HCT116 (cell line): ENCODE measurements around the gene KLHL33. TPM values are rescaled to one million over a fixed set of nuclear protein-coding genes. Genes with fewer than 3 reads are reported as not detected.

Source experiments
- ATAC-seq: fragments of 200-7000 bp; cut with Tn5 transposase; 2 replicates; pipeline ENCODE4 v1.9.1; 2020; ENCODE audit warnings: mild to moderate bottlenecking, moderate library complexity
- BruUV-seq: library from RNA; stranded (reverse); fragments of 400-500 nt; replicated peaks from 2 replicates; lab custom pipeline; 2021; lab: Mats Ljungman, UMichigan
- CTCF ChIA-PET: fragments of 300-600 bp; sonication (Branson Sonifier 250); formaldehyde crosslinking; loops from one replicate; lab custom pipeline; 2021; ENCODE audit warnings: antibody characterized with exemption; lab: Charles Lee
- POLR2A ChIA-PET: fragments of 300-600, 350-600 bp; sonication (Branson Sonifier 250); formaldehyde crosslinking; loops from one replicate; lab custom pipeline; 2021; ENCODE audit warnings: antibody characterized with exemption; lab: Charles Lee
- RAD21 ChIA-PET, 2 experiments: fragments of 300-600 bp; sonication (Branson Sonifier 250); formaldehyde crosslinking; loops; one replicate each; lab custom pipeline; 2023; ENCODE audit warnings: low total read pairs in 2 of 2; ENCODE audit not compliant: uncharacterized antibody in 2 of 2, unreplicated experiment in 2 of 2, low non-redundant PET in 1 of 2; lab: Charles Lee
- DNase-seq: peaks from one replicate; pipeline ENCODE4 v3.0.0-alpha.2; 2010; ENCODE audit warnings: low read depth, low spot score
- H2AFZ ChIP-seq: fragments of 200-600 bp; shearing (Covaris generic), sonication (generic); 2 replicates; pipeline ENCODE4 v1.6.1; 2017; ENCODE audit warnings: low read depth, mixed run types, mixed read lengths, antibody characterized with exemption, low read length; ENCODE audit not compliant: poor library complexity, severe bottlenecking
- H3K27ac ChIP-seq: 2 replicates; pipeline ENCODE4 v1.5.1; 2012; ENCODE audit warnings: low read depth, low read length
- H3K27me3 ChIP-seq: fragments of 200-600 bp; sonication (generic); 2 replicates; pipeline ENCODE4 v1.6.1; 2016; ENCODE audit warnings: mixed run types, low read length, mixed read lengths; ENCODE audit not compliant: insufficient read depth
- H3K36me3 ChIP-seq, 2 experiments: fragments of 200-500 bp in 1 of 2; fragments of 200-600 bp in 1 of 2; sonication (Bioruptor generic) in 1 of 2; sonication (generic) in 1 of 2; 2 replicates each; pipeline versions ENCODE4 v1.5.1 to v1.6.1; 2014 to 2016; ENCODE audit warnings: low read length in 2 of 2, inconsistent platforms in 1 of 2, mixed read lengths in 1 of 2, mixed run types in 1 of 2; ENCODE audit not compliant: insufficient read depth in 2 of 2, control insufficient read depth in 1 of 2
- H3K4me1 ChIP-seq, 2 experiments: fragments of 200-600 bp in 1 of 2; sonication (generic) in 1 of 2; 2 replicates each; pipeline versions ENCODE4 v1.5.1 to v1.6.1; 2012 to 2017; ENCODE audit warnings: low read length in 2 of 2, inconsistent platforms in 1 of 2, mild to moderate bottlenecking in 1 of 2, mixed read lengths in 1 of 2, mixed run types in 1 of 2, moderate library complexity in 1 of 2; ENCODE audit not compliant: insufficient read depth in 2 of 2, control insufficient read depth in 1 of 2
- H3K4me2 ChIP-seq: fragments of 200-600 bp; sonication (generic); 2 replicates; pipeline ENCODE4 v1.6.1; 2017; ENCODE audit warnings: mixed run types, low read length, mixed read lengths
- H3K4me3 ChIP-seq, 2 experiments: fragments of 200-600 bp in 1 of 2; sonication (generic) in 1 of 2; replicated peaks in 1 of 2; 2 replicates each; pipeline ENCODE4 v1.5.1; 2011 to 2016; ENCODE audit warnings: low read length in 2 of 2, control low read depth in 1 of 2, low read depth in 1 of 2, mild to moderate bottlenecking in 1 of 2, mixed read lengths in 1 of 2, mixed run types in 1 of 2
- H3K79me2 ChIP-seq: fragments of 200-600 bp; sonication (generic); 2 replicates; pipeline ENCODE4 v1.6.1; 2017; ENCODE audit warnings: mild to moderate bottlenecking, mixed run types, low read length, moderate library complexity, mixed read lengths; ENCODE audit not compliant: insufficient read depth
- H3K9ac ChIP-seq: fragments of 200-600 bp; sonication (generic); 2 replicates; pipeline ENCODE4 v1.6.1; 2016; ENCODE audit warnings: low read length, mixed read lengths
- H3K9me2 ChIP-seq: fragments of 200-600 bp; sonication (generic), shearing (Covaris generic); 2 replicates; pipeline ENCODE4 v1.6.1; 2017; ENCODE audit warnings: mixed run types, mild to moderate bottlenecking, moderate library complexity; ENCODE audit not compliant: insufficient read depth
- H3K9me3 ChIP-seq, 2 experiments: fragments of 200-500 bp in 1 of 2; fragments of 200-600 bp in 1 of 2; sonication (Bioruptor generic) in 1 of 2; sonication (generic) in 1 of 2; 2 replicates each; pipeline ENCODE4 v1.6.1; 2014 to 2017; ENCODE audit warnings: low read length in 2 of 2, mixed read lengths in 2 of 2, inconsistent platforms in 1 of 2, low read depth in 1 of 2, mild to moderate bottlenecking in 1 of 2, mixed run types in 1 of 2, moderate library complexity in 1 of 2; ENCODE audit not compliant: control insufficient read depth in 1 of 2, insufficient read depth in 1 of 2
- H4K20me1 ChIP-seq: fragments of 200-600 bp; sonication (generic), shearing (Covaris generic); 2 replicates; pipeline ENCODE4 v1.6.1; 2017; ENCODE audit warnings: mixed run types, mild to moderate bottlenecking, moderate library complexity; ENCODE audit not compliant: insufficient read depth
- CEBPB ChIP-seq: IDR thresholded peaks from 2 replicates; pipeline ENCODE4 v1.6.1; 2012; ENCODE audit warnings: low read depth
- CTCF ChIP-seq, 3 experiments: fragments of 200-600 bp in 1 of 3; sonication (generic) in 1 of 3; IDR thresholded peaks in 2 of 3; conservative IDR thresholded peaks in 1 of 3; 2 replicates each; pipeline ENCODE4 v1.5.1; 2012 to 2017; ENCODE audit warnings: low read depth in 2 of 3, low read length in 2 of 3, antibody characterized with exemption in 1 of 3, borderline replicate concordance in 1 of 3, control low read depth in 1 of 3, mild to moderate bottlenecking in 1 of 3, mixed read lengths in 1 of 3, mixed run types in 1 of 3, moderate library complexity in 1 of 3; ENCODE audit not compliant: insufficient read depth in 1 of 3
- EGR1 ChIP-seq: IDR thresholded peaks from 2 replicates; pipeline ENCODE4 v1.6.1; 2012; ENCODE audit warnings: low read depth
- ELF1 ChIP-seq: IDR thresholded peaks from 2 replicates; pipeline ENCODE4 v1.6.1; 2012; ENCODE audit warnings: low read depth, borderline replicate concordance
- EZH2 ChIP-seq: fragments of 200-600 bp; sonication (generic); IDR thresholded peaks from 2 replicates; pipeline ENCODE4 v1.6.1; 2017; ENCODE audit warnings: antibody characterized with exemption, mixed run types
- EZH2phosphoT487 ChIP-seq: fragments of 200-600 bp; IDR thresholded peaks from 2 replicates; pipeline ENCODE4 v1.6.1; 2018; ENCODE audit warnings: antibody characterized with exemption, borderline replicate concordance
- FOSL1 ChIP-seq: IDR thresholded peaks from 2 replicates; pipeline ENCODE4 v1.6.1; 2012; ENCODE audit warnings: low read depth
- JUND ChIP-seq: IDR thresholded peaks from 2 replicates; pipeline ENCODE4 v1.6.1; 2012
- MAX ChIP-seq: IDR thresholded peaks from 2 replicates; pipeline ENCODE4 v1.6.1; 2012
- POLR2A ChIP-seq: IDR thresholded peaks from 2 replicates; pipeline ENCODE4 v1.7.0; 2011; ENCODE audit warnings: borderline replicate concordance; ENCODE audit not compliant: insufficient read depth, insufficient read length; ENCODE audit errors: extremely low read depth
- POLR2AphosphoS5 ChIP-seq: IDR thresholded peaks from 2 replicates; pipeline ENCODE4 v1.6.1; 2011; ENCODE audit warnings: mild to moderate bottlenecking, low read depth, low read length, moderate library complexity
- RAD21 ChIP-seq: IDR thresholded peaks from 2 replicates; pipeline ENCODE4 v1.6.1; 2012; ENCODE audit warnings: low read depth, mild to moderate bottlenecking
- SIN3A ChIP-seq: IDR thresholded peaks from 2 replicates; pipeline ENCODE4 v1.6.1; 2012; ENCODE audit warnings: low read depth
- SP1 ChIP-seq: IDR thresholded peaks from 2 replicates; pipeline ENCODE4 v1.6.1; 2012; ENCODE audit warnings: low read depth
- SRF ChIP-seq: IDR thresholded peaks from 2 replicates; pipeline ENCODE4 v1.6.1; 2012; ENCODE audit warnings: low read depth
- TCF7L2 ChIP-seq: IDR thresholded peaks from 2 replicates; pipeline ENCODE4 v1.7.0; 2011; ENCODE audit warnings: borderline replicate concordance, inconsistent platforms; ENCODE audit not compliant: insufficient read depth, insufficient read length; ENCODE audit errors: extremely low read depth
- YY1 ChIP-seq: IDR thresholded peaks from 2 replicates; pipeline ENCODE4 v1.6.1; 2011; ENCODE audit warnings: low read length, low read depth, moderate library complexity, mild to moderate bottlenecking; ENCODE audit not compliant: insufficient replicate concordance; ENCODE audit errors: extremely low read depth
- ZBTB33 ChIP-seq: IDR thresholded peaks from 2 replicates; pipeline ENCODE4 v1.6.1; 2011; ENCODE audit warnings: mild to moderate bottlenecking, low read length, moderate library complexity; ENCODE audit not compliant: insufficient replicate concordance; ENCODE audit errors: extremely low read depth
- ZFX ChIP-seq: fragments of 450-650 bp; IDR thresholded peaks from 2 replicates; pipeline ENCODE4 v1.6.1; 2017
- ZNF274 ChIP-seq: fragments of 200-500 bp; sonication (Bioruptor generic); IDR thresholded peaks from 2 replicates; pipeline ENCODE4 v1.6.1; 2014; ENCODE audit warnings: mild to moderate bottlenecking, low read depth, low read length, inconsistent platforms
- intact Hi-C: fragments of 100-400 bp; cut with micrococcal nuclease; formaldehyde crosslinking; loops from 2 replicates; pipeline ENCODE4 v1.10.0; 2022
- total RNA-seq: library from RNA; stranded (reverse); gene quantifications from one replicate; pipeline ENCODE4 v1.2.1, GENCODE V29; 2021; ENCODE audit not compliant: unreplicated experiment

The KLHL33 gene
- total RNA-seq, 1 experiment from 2014 or later, result 0.05 TPM

GRCh38 chr14:20413744-20414082 lies 22.3 kb downstream of the KLHL33 start:
- ChIA-PET POLR2A (interaction anchor here (0.6 to 3.8 kb wide), 7 partner anchors 8 to 425 kb away, joined by 3 to 30 read pairs (median 8); partner anchors contain the start of genes APEX1, OSGEP, PARP2 and PIP4P1), CTCF (interaction anchor here (0.8 to 1.5 kb wide), 5 partner anchors 20 to 74 kb away, joined by 3 to 4 read pairs (median 3); partner anchors contain the start of gene PIP4P1), RAD21 (no interaction called here)
- peak; percentile 13; the same call in 1 of the 2 replicates for ATAC-seq
- no peaks in the 10 kb centered on the region for H3K9me3 ChIP-seq
- no peaks in the 10 kb centered on the region for H3K36me3 ChIP-seq
- TF ChIP-seq RAD21 (no peak), SIN3A (no peak), EGR1 (no peak), FOSL1 (no peak), YY1 (no peak), POLR2A (no peak), ZFX (no peak), ELF1 (no peak), CEBPB (no peak), EZH2 (no peak), CTCF (IDR thresholded peaks at IDR 0.05 in 2 of 3, conservative IDR thresholded peaks at IDR 0.05 in 1 of 3; ENCODE audit: borderline replicate concordance in 1 of 3, insufficient read depth in 1 of 3, low read depth in 2 of 3, low read length in 2 of 3) (no peak), TCF7L2 (no peak), ZBTB33 (no peak), ZNF274 (no peak), SRF (no peak), POLR2AphosphoS5 (no peak), JUND (no peak), MAX (no peak), SP1 (no peak), EZH2phosphoT487 (no peak)
- intact Hi-C loops, result loop anchor here (1.0 to 5.0 kb wide), 3 partner anchors 41 to 196 kb away; partner anchors contain the start of genes APEX1, OSGEP and PARP2
- no peaks in the 10 kb centered on the region for H4K20me1 ChIP-seq
- DNase-seq, result no peak
- TSS peak; percentile 90 for BruUV-seq
- peak overlapping the region; percentile 92 for H3K4me2 ChIP-seq
- peaks cover 11 to 44% of the 10 kb centered on the region in 2 experiments for H3K4me1 ChIP-seq
- peak overlapping the region; percentile 86 for H3K9ac ChIP-seq
- H3K27ac ChIP-seq, result peak overlapping the region; percentile 98
- H2AFZ ChIP-seq, result peak overlapping the region; percentile 94
- peak overlapping the region; percentile 91 to 96 for H3K4me3 ChIP-seq
- no peaks in the 10 kb centered on the region for H3K9me2 ChIP-seq
- no peaks in the 10 kb centered on the region for H3K27me3 ChIP-seq
- peaks cover 19% of the 10 kb centered on the region for H3K79me2 ChIP-seq
